ENCODE measurements around the gene OTOP2. TPM values are rescaled to one million over a fixed set of nuclear protein-coding genes. Genes with fewer than 3 reads are reported as not detected.

Gene OTOP2
- total RNA-seq, 1 donor from 2014 or later: not detected

- Histone ChIP-seq H3K4me2 (ENCODE audit: low read length) (no peak overlapping the region), H3K4me3 (ENCODE audit: insufficient read depth, low read depth, low read length) (no peak overlapping the region), H2AFZ (ENCODE audit: low read depth, low read length) (no peak overlapping the region), H3K27me3 (ENCODE audit: insufficient read depth, low read length) (peaks cover 3% of the 10 kb centered on the region), H3K79me2 (ENCODE audit: insufficient read depth, low read length) (no peaks in the 10 kb centered on the region), H3K4me1 (ENCODE audit: insufficient read depth, low read length) (no peaks in the 10 kb centered on the region), H3K9me3 (ENCODE audit: insufficient read depth, low read depth, low read length) (no peaks in the 10 kb centered on the region), H3K9ac (ENCODE audit: low read length) (no peak overlapping the region), H3K36me3 (ENCODE audit: insufficient read depth, low read length) (no peaks in the 10 kb centered on the region), H3K27ac (ENCODE audit: low read depth, low read length) (no peak overlapping the region), H4K20me1 (ENCODE audit: insufficient read depth, low read length) (no peaks in the 10 kb centered on the region)
- no peaks in the 10 kb centered on the region for H3K9me3 Mint-ChIP-seq (ENCODE audit: unreplicated experiment)
- TF ChIP-seq CTCF (IDR thresholded peaks at IDR 0.05; ENCODE audit: insufficient read depth, low read depth, low read length) (no peak), EZH2 (IDR thresholded peaks at IDR 0.05; ENCODE audit: insufficient read depth, low read length) (no peak)
- FAIRE-seq (no peak), DNase-seq (ENCODE audit: low read depth) (no peak)
- H3K27ac Mint-ChIP-seq (ENCODE audit: unreplicated experiment): no peak overlapping the region
- H3K36me3 Mint-ChIP-seq (ENCODE audit: low read depth, unreplicated experiment): peaks cover 2% of the 10 kb centered on the region
- H3K4me3 Mint-ChIP-seq (ENCODE audit: unreplicated experiment): no peak overlapping the region
- peaks cover 42% of the 10 kb centered on the region for H3K27me3 Mint-ChIP-seq (ENCODE audit: low read depth, unreplicated experiment)
- no peaks in the 10 kb centered on the region for H3K4me1 Mint-ChIP-seq (ENCODE audit: low read depth, unreplicated experiment)
Measured at GRCh38 chr17:74951065-74951464, 27.0 kb downstream of the OTOP2 start.

DNA sequence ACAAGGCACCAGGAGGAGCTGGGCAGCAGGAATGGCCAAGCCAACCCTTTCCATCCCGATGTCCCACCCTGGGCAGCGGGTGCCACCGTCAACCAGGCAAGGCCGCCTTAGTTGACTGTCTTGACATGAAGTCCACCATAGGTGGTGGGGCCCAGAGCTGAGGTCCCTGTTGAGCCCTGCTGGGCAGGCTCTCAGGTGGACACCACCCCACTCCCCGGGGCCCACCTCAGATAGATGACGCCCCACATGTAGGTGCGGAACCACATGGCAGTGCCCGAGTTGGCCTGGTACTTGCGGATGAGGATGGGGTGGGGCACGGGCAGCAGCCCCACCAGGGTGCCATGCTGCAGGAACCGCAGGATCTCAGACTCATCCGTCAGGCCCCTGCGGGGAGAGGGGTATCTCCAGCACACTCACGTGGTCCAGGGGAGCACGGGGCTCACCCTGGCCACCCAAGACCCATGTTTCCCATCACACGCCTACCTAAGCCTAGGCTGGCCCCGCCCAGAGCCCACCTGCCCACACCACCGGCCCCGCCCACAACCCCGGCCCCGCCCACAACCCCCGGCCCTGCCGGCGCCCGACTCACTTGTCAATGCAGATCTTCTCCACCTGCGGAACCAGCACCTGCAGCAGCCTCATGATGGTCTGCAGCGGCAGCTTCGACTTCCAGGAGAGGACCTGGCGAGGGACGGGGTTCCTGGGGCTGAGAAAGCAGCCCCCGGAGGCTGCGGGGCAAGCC, 27.8 kb downstream of the OTOP2 start:
- no peak overlapping the region for H3K4me3 Mint-ChIP-seq (ENCODE audit: unreplicated experiment)
- H2AFZ ChIP-seq (ENCODE audit: low read depth, low read length): no peak overlapping the region
- DNase-seq (ENCODE audit: low read depth) (no peak), FAIRE-seq (no peak)
- peaks cover 2% of the 10 kb centered on the region for H3K36me3 Mint-ChIP-seq (ENCODE audit: low read depth, unreplicated experiment)
- H3K9me3 Mint-ChIP-seq (ENCODE audit: unreplicated experiment): no peaks in the 10 kb centered on the region
- H3K27ac Mint-ChIP-seq (ENCODE audit: unreplicated experiment): no peak overlapping the region
- H3K27me3 Mint-ChIP-seq (ENCODE audit: low read depth, unreplicated experiment): peaks cover 39% of the 10 kb centered on the region
- no peak overlapping the region for H3K27ac ChIP-seq (ENCODE audit: low read depth, low read length)
- no peaks in the 10 kb centered on the region for H3K4me1 ChIP-seq (ENCODE audit: insufficient read depth, low read length)
- no peak overlapping the region for H3K9ac ChIP-seq (ENCODE audit: low read length)
- no peaks in the 10 kb centered on the region for H3K36me3 ChIP-seq (ENCODE audit: insufficient read depth, low read length)
- H3K27me3 ChIP-seq (ENCODE audit: insufficient read depth, low read length): peaks cover 6% of the 10 kb centered on the region
- no peak for TF ChIP-seq CTCF (IDR thresholded peaks at IDR 0.05; ENCODE audit: insufficient read depth, low read depth, low read length)
- no peak for TF ChIP-seq EZH2 (IDR thresholded peaks at IDR 0.05; ENCODE audit: insufficient read depth, low read length)
- H3K4me2 ChIP-seq (ENCODE audit: low read length): no peak overlapping the region
- H3K4me3 ChIP-seq (ENCODE audit: insufficient read depth, low read depth, low read length): no peak overlapping the region
- H4K20me1 ChIP-seq (ENCODE audit: insufficient read depth, low read length): no peaks in the 10 kb centered on the region
- no peaks in the 10 kb centered on the region for H3K9me3 ChIP-seq (ENCODE audit: insufficient read depth, low read depth, low read length)
- no peaks in the 10 kb centered on the region for H3K4me1 Mint-ChIP-seq (ENCODE audit: low read depth, unreplicated experiment)
- H3K79me2 ChIP-seq (ENCODE audit: insufficient read depth, low read length): no peaks in the 10 kb centered on the region

DNA sequence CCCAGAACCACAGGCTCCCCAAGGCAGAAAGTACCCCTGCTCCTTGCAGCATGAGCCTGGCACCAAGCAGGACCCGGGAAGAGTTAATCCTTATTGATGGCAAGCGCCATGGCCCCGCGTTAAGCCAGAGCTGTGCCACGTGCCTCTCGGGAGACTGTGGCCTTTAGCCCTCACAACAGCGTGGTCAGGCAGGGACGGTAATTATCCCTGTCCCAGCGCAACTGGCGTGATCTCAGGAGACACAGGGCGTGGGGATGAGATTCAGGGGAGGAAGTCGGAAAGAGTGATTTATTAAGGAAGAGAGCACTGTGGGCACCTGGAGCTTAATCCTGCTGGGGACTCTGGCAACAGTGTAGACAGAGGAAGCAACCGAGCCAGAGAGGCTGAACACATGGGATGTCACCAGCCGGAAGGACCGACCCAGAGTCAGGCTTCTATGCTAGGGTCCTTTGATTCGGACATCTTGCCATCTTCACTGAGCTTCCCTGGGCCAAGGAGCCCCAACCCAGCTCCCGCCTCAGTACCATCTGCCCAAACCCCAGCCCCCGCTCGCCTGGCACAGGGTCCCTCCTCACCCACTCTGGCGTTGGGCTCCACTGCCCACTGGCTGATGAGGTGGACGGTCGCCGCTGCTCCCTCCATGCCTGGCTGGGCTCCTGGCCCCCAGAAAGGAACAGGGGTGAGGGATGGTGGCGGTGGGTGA, 28.5 kb downstream of the OTOP2 start:
- no peaks in the 10 kb centered on the region for H3K79me2 ChIP-seq (ENCODE audit: insufficient read depth, low read length)
- H3K4me3 Mint-ChIP-seq (ENCODE audit: unreplicated experiment): no peak overlapping the region
- H4K20me1 ChIP-seq (ENCODE audit: insufficient read depth, low read length): no peaks in the 10 kb centered on the region
- H2AFZ ChIP-seq (ENCODE audit: low read depth, low read length): no peak overlapping the region
- peaks cover 37% of the 10 kb centered on the region for H3K27me3 Mint-ChIP-seq (ENCODE audit: low read depth, unreplicated experiment)
- H3K9me3 ChIP-seq (ENCODE audit: insufficient read depth, low read depth, low read length): no peaks in the 10 kb centered on the region
- H3K4me3 ChIP-seq (ENCODE audit: insufficient read depth, low read depth, low read length): no peak overlapping the region
- H3K36me3 Mint-ChIP-seq (ENCODE audit: low read depth, unreplicated experiment): peaks cover 2% of the 10 kb centered on the region
- H3K36me3 ChIP-seq (ENCODE audit: insufficient read depth, low read length): no peaks in the 10 kb centered on the region
- FAIRE-seq (no peak), DNase-seq (ENCODE audit: low read depth) (no peak)
- H3K9me3 Mint-ChIP-seq (ENCODE audit: unreplicated experiment): no peaks in the 10 kb centered on the region
- H3K27ac ChIP-seq (ENCODE audit: low read depth, low read length): no peak overlapping the region
- no peak overlapping the region for H3K4me2 ChIP-seq (ENCODE audit: low read length)
- H3K9ac ChIP-seq (ENCODE audit: low read length): no peak overlapping the region
- H3K4me1 Mint-ChIP-seq (ENCODE audit: low read depth, unreplicated experiment): no peaks in the 10 kb centered on the region
- H3K27ac Mint-ChIP-seq (ENCODE audit: unreplicated experiment): no peak overlapping the region
- H3K27me3 ChIP-seq (ENCODE audit: insufficient read depth, low read length): peaks cover 6% of the 10 kb centered on the region
- H3K4me1 ChIP-seq (ENCODE audit: insufficient read depth, low read length): no peaks in the 10 kb centered on the region
- TF ChIP-seq EZH2 (IDR thresholded peaks at IDR 0.05; ENCODE audit: insufficient read depth, low read length): no peak
